ENCODE measurements around the gene SH2B2. TPM values are rescaled to one million over a fixed set of nuclear protein-coding genes. Genes with fewer than 3 reads are reported as not detected.

Gene SH2B2
- total RNA-seq (2022; extraction: Qiagen RNA extraction), result 2.2 to 3.2 TPM (median 3.0 TPM) in 5 replicates

GRCh38 chr7:102286237-102287110 is at the start of gene SH2B2:
Gene SH2B2 (plus strand): TSS chr7:102286868. CDS start chr7:102300551, 13,683 bp downstream.

GRCh38 chr7:102356344-102356743 is 69.7 kb downstream of the SH2B2 start, which contains the start of gene SPDYE6:
Gene SPDYE6 (minus strand): TSS chr7:102356444. CDS start chr7:102356023, 421 bp downstream.

Other genes starting within 250 kb of the SH2B2 start
- not detected in 5 replicates for gene SPDYE6, start 69.6 kb downstream of the SH2B2 start, total RNA-seq (2022; extraction: Qiagen RNA extraction)
- gene PRKRIP1, start 109.5 kb downstream of the SH2B2 start, total RNA-seq (2022; extraction: Qiagen RNA extraction), result 20.8 to 24.2 TPM (median 21.6 TPM) in 5 replicates
- gene ORAI2, start 146.7 kb downstream of the SH2B2 start, total RNA-seq (2022; extraction: Qiagen RNA extraction), result 28.7 to 33.4 TPM (median 31.9 TPM) in 5 replicates
- 10.4 to 11.9 TPM (median 10.6 TPM) in 5 replicates for gene ALKBH4, start 178.0 kb downstream of the SH2B2 start, total RNA-seq (2022; extraction: Qiagen RNA extraction)
- 26.3 to 29.9 TPM (median 29.2 TPM) in 5 replicates for gene LRWD1, start 178.1 kb downstream of the SH2B2 start, total RNA-seq (2022; extraction: Qiagen RNA extraction)
- gene POLR2J, start 192.1 kb downstream of the SH2B2 start, total RNA-seq (2022; extraction: Qiagen RNA extraction), result 96.4 to 110 TPM (median 107 TPM) in 5 replicates
- gene RASA4B, start 230.9 kb downstream of the SH2B2 start, total RNA-seq (2022; extraction: Qiagen RNA extraction), result 1.2 to 2.1 TPM (median 1.6 TPM) in 5 replicates